SU-DHL-6 (cell line): ENCODE measurements around the gene UROS.

Experiments used
- CTCF ChIP-seq: fragments of 200-600 bp; sonication (generic); IDR thresholded peaks from one replicate; pipeline ENCODE4 v1.5.1; 2017; ENCODE audit warnings: antibody characterized with exemption, mild to moderate bottlenecking, low read length, moderate library complexity; ENCODE audit not compliant: insufficient read depth, poor library complexity, severe bottlenecking
- EZH2phosphoT487 ChIP-seq: fragments of 200-600 bp; sonication (generic), shearing (Covaris generic); conservative IDR thresholded peaks from 2 replicates; pipeline ENCODE4 v1.6.1; 2018; ENCODE audit warnings: mild to moderate bottlenecking, antibody characterized with exemption, low read length, moderate library complexity, mixed read lengths

- TF ChIP-seq CTCF (no peak), EZH2phosphoT487 (no peak)
Measured at GRCh38 chr10:125828311-125828710, 5.3 kb upstream of the UROS start.
